Measurements from ENCODE around the gene NPPB. TPM values are rescaled to one million over a fixed set of nuclear protein-coding genes. Genes with fewer than 3 reads are reported as not detected.

Gene NPPB
- total RNA-seq, 1 experiment from 2014 or later: 43.4 TPM

- Mint-ChIP-seq H3K27ac (ENCODE audit: unreplicated experiment) (no peak overlapping the region), H3K36me3 (ENCODE audit: insufficient read depth, unreplicated experiment) (no peaks in the 10 kb centered on the region), H3K4me1 (ENCODE audit: low read depth, unreplicated experiment) (peaks cover 7% of the 10 kb centered on the region), H3K9me3 (ENCODE audit: unreplicated experiment) (no peaks in the 10 kb centered on the region), H3K4me3 (ENCODE audit: unreplicated experiment) (no peak overlapping the region), H3K27me3 (ENCODE audit: insufficient read depth, unreplicated experiment) (no peaks in the 10 kb centered on the region)
- H3K36me3 ChIP-seq (ENCODE audit: control insufficient read depth, insufficient read depth, low read length): no peaks in the 10 kb centered on the region
- no peak overlapping the region for H3K4me3 ChIP-seq (ENCODE audit: low read depth, low read length)
- peaks cover 7% of the 10 kb centered on the region for H3K4me1 ChIP-seq
- ChIA-PET CTCF (interaction anchor here (1.3 kb wide), 1 partner anchor 9 kb away, joined by 3 read pairs; no protein-coding TSS in a partner anchor), POLR2A (interaction anchor here (1.2 kb wide), 1 partner anchor 25 kb away, joined by 4 read pairs; no protein-coding TSS in a partner anchor)
- intact Hi-C loops (cut with micrococcal nuclease; ENCODE audit: unreplicated experiment): no loop called here
- no peaks in the 10 kb centered on the region for H3K9me3 ChIP-seq
- TF ChIP-seq CTCF (IDR thresholded peaks at IDR 0.05; ENCODE audit: insufficient read depth in 1 of 2, low read depth in 1 of 2, low read length in 1 of 2, severe bottlenecking in 1 of 2, unreplicated experiment in 1 of 2): no peak
- no TSS peak for BruUV-seq (replicated peaks)
- peak; percentile 60 to 63 for DNase-seq
- H3K27me3 ChIP-seq (replicated peaks; ENCODE audit: control insufficient read depth, insufficient read depth, low read length): no peaks in the 10 kb centered on the region
These were observed 24.2 kb upstream of the NPPB start for GRCh38 chr1:11882814-11883538.

- Histone ChIP-seq H3K9me3 (no peaks in the 10 kb centered on the region), H3K4me3 (ENCODE audit: low read depth, low read length) (no peak overlapping the region), H3K27me3 (replicated peaks; ENCODE audit: control insufficient read depth, insufficient read depth, low read length) (no peaks in the 10 kb centered on the region), H3K36me3 (ENCODE audit: control insufficient read depth, insufficient read depth, low read length) (no peaks in the 10 kb centered on the region), H3K4me1 (peaks cover 7% of the 10 kb centered on the region)
- H3K36me3 Mint-ChIP-seq (ENCODE audit: insufficient read depth, unreplicated experiment): no peaks in the 10 kb centered on the region
- no peaks in the 10 kb centered on the region for H3K9me3 Mint-ChIP-seq (ENCODE audit: unreplicated experiment)
- no TSS peak for BruUV-seq (replicated peaks)
- intact Hi-C loops (cut with micrococcal nuclease; ENCODE audit: unreplicated experiment): no loop called here
- no peak overlapping the region for H3K27ac Mint-ChIP-seq (ENCODE audit: unreplicated experiment)
- POLR2A ChIA-PET: interaction anchor here (1.2 kb wide), 1 partner anchor 26 kb away, joined by 4 read pairs; no protein-coding TSS in a partner anchor
- no peak for DNase-seq
- CTCF ChIA-PET: interaction anchor here (1.3 kb wide), 1 partner anchor 10 kb away, joined by 3 read pairs; no protein-coding TSS in a partner anchor
- peaks cover 7% of the 10 kb centered on the region for H3K4me1 Mint-ChIP-seq (ENCODE audit: low read depth, unreplicated experiment)
- H3K4me3 Mint-ChIP-seq (ENCODE audit: unreplicated experiment): no peak overlapping the region
- TF ChIP-seq CTCF (IDR thresholded peaks at IDR 0.05; ENCODE audit: insufficient read depth in 1 of 2, low read depth in 1 of 2, low read length in 1 of 2, severe bottlenecking in 1 of 2, unreplicated experiment in 1 of 2): no peak
- no peaks in the 10 kb centered on the region for H3K27me3 Mint-ChIP-seq (ENCODE audit: insufficient read depth, unreplicated experiment)
These were observed 23.1 kb upstream of the NPPB start for GRCh38 chr1:11881749-11882441.

- no peaks in the 10 kb centered on the region for H3K36me3 ChIP-seq (ENCODE audit: control insufficient read depth, insufficient read depth, low read length)
- no TSS peak for BruUV-seq (replicated peaks)
- intact Hi-C loops (cut with micrococcal nuclease; ENCODE audit: unreplicated experiment): no loop called here
- ChIA-PET CTCF (no interaction called here), POLR2A (interaction anchor here (1.1 kb wide), 1 partner anchor 29 kb away, joined by 4 read pairs; no protein-coding TSS in a partner anchor)
- no peaks in the 10 kb centered on the region for H3K9me3 ChIP-seq
- no peak overlapping the region for H3K4me3 ChIP-seq (ENCODE audit: low read depth, low read length)
- peaks cover 7% of the 10 kb centered on the region for H3K4me1 Mint-ChIP-seq (ENCODE audit: low read depth, unreplicated experiment)
- no peaks in the 10 kb centered on the region for H3K27me3 ChIP-seq (replicated peaks; ENCODE audit: control insufficient read depth, insufficient read depth, low read length)
- H3K9me3 Mint-ChIP-seq (ENCODE audit: unreplicated experiment): no peaks in the 10 kb centered on the region
- DNase-seq: no peak
- H3K36me3 Mint-ChIP-seq (ENCODE audit: insufficient read depth, unreplicated experiment): no peaks in the 10 kb centered on the region
- TF ChIP-seq CTCF (IDR thresholded peaks at IDR 0.05; ENCODE audit: insufficient read depth in 1 of 2, low read depth in 1 of 2, low read length in 1 of 2, severe bottlenecking in 1 of 2, unreplicated experiment in 1 of 2): no peak
- H3K27me3 Mint-ChIP-seq (ENCODE audit: insufficient read depth, unreplicated experiment): no peaks in the 10 kb centered on the region
- H3K4me3 Mint-ChIP-seq (ENCODE audit: unreplicated experiment): no peak overlapping the region
- H3K4me1 ChIP-seq: peaks cover 7% of the 10 kb centered on the region
- H3K27ac Mint-ChIP-seq (ENCODE audit: unreplicated experiment): no peak overlapping the region
These were observed 22.4 kb upstream of the NPPB start for GRCh38 chr1:11880911-11881748.

Measured in Caco-2 (cell line).